ENCODE data around the gene TBCEL. TPM values are rescaled to one million over a fixed set of nuclear protein-coding genes. Genes with fewer than 3 reads are reported as not detected.

Gene TBCEL
- total and polyA plus RNA-seq, 11 donors = 3.0 to 40.5 (median 25.4) TPM

- intact Hi-C loops (cut with DNase I) = no loop called here
- Histone ChIP-seq H3K4me3 (no peak overlapping the region), H3K9me3 (no peaks in the 10 kb centered on the region), H3K36me3 (peaks cover 0 to 99% (median 64%) of the 10 kb centered on the region in 9 donors), H3K27ac (no peak overlapping the region), H3K27me3 (no peaks in the 10 kb centered on the region), H3K4me1 (peaks cover 0 to 1% (median 0%) of the 10 kb centered on the region in 12 donors)
- TF ChIP-seq POLR2A (IDR thresholded peaks at IDR 0.05) = no peak
- no peak for DNase-seq
- no peak for ATAC-seq
- 94 to 99% (median 98%) methylated on average over 2 of the region's 2 CpGs for WGBS, 4 donors
Observed at GRCh38 chr11:121054266-121054665, 30.4 kb downstream of the TBCEL start.

- peaks cover 0 to 9% (median 0%) of the 10 kb centered on the region in 12 donors for H3K4me1 ChIP-seq
- intact Hi-C loops (cut with DNase I) = no loop called here
- WGBS, 4 donors = 92 to 94% (median 94%) methylated on average over 3 of the region's 3 CpGs
- no peak overlapping the region for H3K4me3 ChIP-seq
- ATAC-seq = no peak
- H3K27me3 ChIP-seq = no peaks in the 10 kb centered on the region
- H3K36me3 ChIP-seq = peaks cover 0 to 99% (median 56%) of the 10 kb centered on the region in 9 donors
- TF ChIP-seq CTCF (IDR thresholded peaks at IDR 0.05) (no peak), POLR2A (IDR thresholded peaks at IDR 0.05) (no peak)
- H3K9me3 ChIP-seq = no peaks in the 10 kb centered on the region
- DNase-seq = no peak
- H3K27ac ChIP-seq = no peak overlapping the region
Observed at GRCh38 chr11:121055076-121055475, 31.2 kb downstream of the TBCEL start.

- no peak for ATAC-seq
- intact Hi-C loops (cut with DNase I) = no loop called here
- H3K4me1 ChIP-seq = peaks cover 0 to 9% (median 0%) of the 10 kb centered on the region in 12 donors
- H3K27me3 ChIP-seq = no peaks in the 10 kb centered on the region
- WGBS, 4 donors = 81 to 92% (median 89%) methylated on average over 4 of the region's 4 CpGs
- TF ChIP-seq CTCF (IDR thresholded peaks at IDR 0.05) (no peak), POLR2A (IDR thresholded peaks at IDR 0.05) (no peak)
- DNase-seq = no peak
- no peak overlapping the region for H3K27ac ChIP-seq
- no peak overlapping the region for H3K4me3 ChIP-seq
- H3K36me3 ChIP-seq = peaks cover 0 to 100% (median 74%) of the 10 kb centered on the region in 9 donors
- no peaks in the 10 kb centered on the region for H3K9me3 ChIP-seq
Observed at GRCh38 chr11:121057922-121058321, 34.0 kb downstream of the TBCEL start.

DNA sequence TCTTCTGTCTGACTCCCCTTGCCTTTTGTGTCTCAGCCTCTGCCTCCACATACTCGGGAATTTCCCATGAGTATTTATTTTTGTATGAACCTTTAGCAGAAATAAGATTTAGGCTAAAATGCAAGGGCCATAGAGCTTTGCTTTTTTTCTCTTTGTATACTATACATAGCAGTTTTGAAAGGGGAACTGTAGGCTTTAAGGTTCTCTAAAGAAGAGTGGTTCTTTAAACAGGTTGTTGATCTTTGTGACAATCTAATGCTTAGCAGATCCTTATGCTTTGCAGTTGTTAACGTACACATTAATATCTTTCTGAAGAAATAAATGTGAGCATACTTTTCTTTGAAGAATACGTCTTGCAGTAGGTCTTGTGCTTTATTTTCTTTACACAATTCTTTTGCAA, 35.0 kb downstream of the TBCEL start:
- peaks cover 0 to 97% (median 66%) of the 10 kb centered on the region in 9 donors for H3K36me3 ChIP-seq
- DNase-seq = no peak
- no peak for TF ChIP-seq POLR2A (IDR thresholded peaks at IDR 0.05)
- no peak for TF ChIP-seq CTCF (IDR thresholded peaks at IDR 0.05)

GRCh38 chr11:121059605-121060004, 35.7 kb downstream of the TBCEL start:
- Histone ChIP-seq H3K9me3 (no peaks in the 10 kb centered on the region), H3K36me3 (peaks cover 0 to 97% (median 59%) of the 10 kb centered on the region in 9 donors), H3K27ac (no peak overlapping the region), H3K4me3 (no peak overlapping the region), H3K4me1 (peaks cover 0 to 9% (median 0%) of the 10 kb centered on the region in 12 donors), H3K27me3 (no peaks in the 10 kb centered on the region)
- 89 to 93% (median 92%) methylated on average over 3 of the region's 3 CpGs for WGBS, 4 donors
- ATAC-seq (no peak), DNase-seq (no peak)
- intact Hi-C loops (cut with DNase I) = no loop called here
- no peak for TF ChIP-seq CTCF (IDR thresholded peaks at IDR 0.05)
- TF ChIP-seq POLR2A (IDR thresholded peaks at IDR 0.05) = no peak

More for the DNA sequence above, 35.0 kb downstream of the TBCEL start:
- H3K4me1 ChIP-seq = peaks cover 0 to 9% (median 0%) of the 10 kb centered on the region in 12 donors
- H3K9me3 ChIP-seq = no peaks in the 10 kb centered on the region
- no peak overlapping the region for H3K27ac ChIP-seq
- WGBS, 4 donors = 87 to 94% (median 90%) methylated on average over 3 of the region's 3 CpGs
- no peak for ATAC-seq
- H3K27me3 ChIP-seq = no peaks in the 10 kb centered on the region
- intact Hi-C loops (cut with DNase I) = no loop called here
- no peak overlapping the region for H3K4me3 ChIP-seq
